CD4-positive, alpha-beta T cell treated with Interleukin-15 for 1 hour (primary cell): ENCODE measurements around the gene BMP2K.

Experiments used
- DNase-seq: peaks from one replicate; pipeline ENCODE4 v3.0.0-alpha.2; 2020

Gene BMP2K

DNA sequence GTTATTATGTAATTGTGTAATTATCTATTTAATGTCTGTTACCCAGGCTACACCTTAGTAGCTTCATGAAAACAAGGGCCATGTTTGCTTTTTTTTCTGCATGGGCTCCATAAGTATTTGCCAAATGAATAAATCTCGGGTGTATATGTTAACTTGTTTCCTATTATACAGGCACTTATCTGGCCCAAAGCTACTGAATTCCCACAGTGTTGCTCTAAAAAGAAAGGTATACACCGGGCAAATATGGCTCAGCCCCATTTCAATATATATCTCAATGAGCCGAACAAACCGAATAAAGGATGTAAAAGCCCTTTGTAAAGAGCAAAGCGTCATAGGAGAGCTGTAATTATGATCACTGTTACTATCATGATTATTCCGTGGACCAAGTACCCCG is 162.3 kb downstream of the BMP2K start:
- no peak for DNase-seq

- DNase-seq, result peak; percentile 85
Measured at GRCh38 chr4:78938868-78939666, 162.9 kb downstream of the BMP2K start, which contains the start of gene PAQR3. TSS of gene PAQR3 (minus strand) at chr4:78939438. CDS start at chr4:78939224, 214 bp downstream.

DNA sequence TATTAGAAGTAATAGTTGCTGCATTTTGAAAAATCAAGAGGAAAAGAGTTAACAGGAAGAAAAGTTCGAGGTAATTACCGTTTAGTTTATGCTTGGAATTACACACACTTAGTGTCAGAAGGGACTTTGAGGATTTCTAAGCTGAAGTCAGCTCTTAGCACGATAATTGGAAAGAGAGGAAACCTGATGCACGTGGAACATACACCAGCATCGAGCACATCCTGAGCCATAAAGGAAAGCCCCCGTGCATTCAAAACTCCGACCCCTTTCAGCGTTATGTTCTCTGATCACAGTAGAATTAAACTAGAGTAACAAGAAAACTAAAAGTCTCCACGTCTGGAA is 163.5 kb downstream of the BMP2K start:
- no peak for DNase-seq

GRCh38 chr4:78940752-78941151 is 164.6 kb downstream of the BMP2K start:
- no peak for DNase-seq

DNA sequence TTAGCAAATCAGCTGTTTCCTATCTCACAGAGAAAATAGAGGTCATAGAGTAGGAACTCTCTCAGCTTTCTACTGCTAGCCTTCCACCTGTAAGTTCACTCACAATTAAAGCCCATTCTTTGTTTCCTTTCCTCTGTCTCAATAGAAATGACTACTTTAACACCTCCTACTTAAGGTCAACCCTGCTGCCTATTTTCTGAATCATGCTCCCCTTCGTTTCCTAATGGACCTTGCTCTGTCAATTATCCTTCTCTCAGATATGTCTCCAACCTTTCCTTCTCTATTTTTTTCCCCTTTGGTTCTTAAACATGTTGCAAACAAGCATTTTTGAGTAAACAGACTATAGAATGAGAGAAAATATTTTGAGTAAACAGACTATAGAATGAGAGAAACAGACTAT is 168.2 kb downstream of the BMP2K start:
- DNase-seq, result no peak

GRCh38 chr4:78945651-78946179 is 169.6 kb downstream of the BMP2K start:
- DNase-seq, result no peak

DNA sequence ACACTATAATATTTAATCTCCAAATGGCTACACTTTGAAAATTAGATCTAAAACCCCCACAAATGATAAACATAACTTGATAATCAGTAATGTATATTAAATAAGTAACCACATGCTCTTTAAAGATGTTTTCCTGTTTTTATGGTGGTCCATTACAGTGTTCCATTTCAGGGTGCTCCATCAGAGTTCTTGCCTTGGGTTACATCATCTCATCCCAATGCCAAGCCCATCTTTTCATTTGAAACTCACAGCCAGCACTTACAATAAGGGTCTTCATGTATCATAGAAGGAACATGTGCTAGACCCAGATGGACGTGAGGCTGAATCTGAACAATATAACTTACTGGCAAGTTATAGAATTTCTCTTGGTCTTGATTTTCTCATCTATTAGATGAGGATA is 173.6 kb downstream of the BMP2K start:
- DNase-seq, result no peak

GRCh38 chr4:78951862-78952472 is 175.8 kb downstream of the BMP2K start:
- DNase-seq, result no peak

DNA sequence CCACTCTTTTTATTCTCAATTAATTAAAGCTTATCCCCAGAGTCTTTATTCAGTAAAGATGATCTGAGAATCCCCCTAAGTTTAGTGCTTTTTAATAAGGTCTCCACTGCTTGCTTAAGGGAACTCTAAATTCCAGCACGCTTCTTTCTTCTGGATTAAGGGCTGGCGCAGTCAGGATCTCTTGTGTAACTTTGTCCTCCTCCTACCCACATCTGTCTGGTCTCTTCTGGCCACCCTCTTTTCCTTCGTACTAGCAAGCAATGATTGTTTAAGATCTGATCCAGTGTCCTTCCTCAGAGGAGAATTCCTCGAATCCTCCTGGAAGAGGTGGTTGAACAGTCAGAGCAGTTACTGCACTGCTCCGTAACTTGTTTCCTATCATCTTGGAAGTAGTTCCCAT is 177.1 kb downstream of the BMP2K start:
- no peak for DNase-seq

DNA sequence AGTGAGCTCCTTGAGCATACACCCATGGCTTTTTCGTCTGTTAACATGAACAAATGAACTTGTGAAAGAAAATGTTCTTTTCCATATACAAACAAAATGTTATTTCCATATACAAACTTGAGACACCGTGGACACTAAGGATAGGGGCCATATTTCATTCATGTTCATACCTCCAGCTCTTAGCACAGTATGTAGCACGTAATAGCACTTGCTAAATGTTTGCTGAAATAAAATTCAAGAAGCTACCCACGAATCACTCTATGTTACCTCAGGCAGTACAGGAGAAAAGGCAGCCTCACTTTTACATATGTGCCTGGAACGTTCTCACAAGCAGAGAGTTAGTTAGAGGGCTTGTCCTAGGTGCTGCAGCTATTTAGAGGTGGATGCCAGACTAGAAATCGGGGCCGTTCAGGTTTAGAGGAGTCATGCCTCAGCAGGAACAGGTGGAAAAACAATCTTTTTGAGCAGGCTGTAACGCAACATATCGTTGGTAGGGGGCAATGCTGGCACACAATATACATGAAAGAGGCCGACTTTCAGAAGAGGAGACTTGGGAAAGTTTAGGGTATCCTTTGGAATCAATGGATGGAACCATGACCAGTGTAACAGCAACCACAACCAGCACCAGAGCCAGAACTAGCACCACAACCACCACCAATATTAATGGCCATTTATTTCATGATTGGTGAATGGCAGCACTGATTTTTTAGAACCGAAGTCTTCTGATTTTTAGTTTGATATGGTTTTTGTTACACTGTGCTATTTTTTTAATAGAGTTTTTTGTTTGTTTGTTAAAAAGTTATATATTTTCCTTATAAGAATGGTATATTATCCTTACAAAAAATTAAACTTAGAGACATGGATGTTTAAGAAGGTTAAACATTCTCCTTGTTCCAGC is 177.9 kb downstream of the BMP2K start:
- DNase-seq, result no peak

DNA sequence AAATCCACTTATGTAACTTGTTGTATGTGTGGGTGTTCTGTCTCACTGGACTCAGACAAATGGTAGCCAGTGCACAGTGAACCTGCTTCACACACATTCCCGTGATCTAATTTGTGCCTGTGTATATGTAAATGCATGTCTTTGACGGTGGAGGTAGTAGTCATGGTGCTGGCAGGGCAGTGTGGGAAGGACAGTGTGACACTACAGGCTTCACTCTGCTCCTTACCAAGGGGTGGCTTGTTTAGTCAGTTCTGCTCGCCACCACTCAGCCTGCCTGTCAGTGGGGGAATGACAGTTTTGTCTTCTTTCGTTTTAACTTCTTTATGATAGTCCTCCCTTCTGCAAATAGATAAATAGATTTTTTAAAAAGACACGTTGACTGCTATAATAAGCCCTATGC is 180.8 kb downstream of the BMP2K start:
- DNase-seq, result no peak

- DNase-seq, result no peak
Measured at GRCh38 chr4:78960926-78961325, 184.8 kb downstream of the BMP2K start.
